ENCODE results near the gene ALKBH3. TPM values are rescaled to one million over a fixed set of nuclear protein-coding genes. Genes with fewer than 3 reads are reported as not detected.

The ALKBH3 gene
- total RNA-seq, 1 donor from 2014 or later: 27.3 TPM

- H3K4me3 ChIP-seq (ENCODE audit: low read depth, low read length): no peak overlapping the region
- no peak for DNase-seq (ENCODE audit: low read depth)
- TF ChIP-seq, protein P1, sequence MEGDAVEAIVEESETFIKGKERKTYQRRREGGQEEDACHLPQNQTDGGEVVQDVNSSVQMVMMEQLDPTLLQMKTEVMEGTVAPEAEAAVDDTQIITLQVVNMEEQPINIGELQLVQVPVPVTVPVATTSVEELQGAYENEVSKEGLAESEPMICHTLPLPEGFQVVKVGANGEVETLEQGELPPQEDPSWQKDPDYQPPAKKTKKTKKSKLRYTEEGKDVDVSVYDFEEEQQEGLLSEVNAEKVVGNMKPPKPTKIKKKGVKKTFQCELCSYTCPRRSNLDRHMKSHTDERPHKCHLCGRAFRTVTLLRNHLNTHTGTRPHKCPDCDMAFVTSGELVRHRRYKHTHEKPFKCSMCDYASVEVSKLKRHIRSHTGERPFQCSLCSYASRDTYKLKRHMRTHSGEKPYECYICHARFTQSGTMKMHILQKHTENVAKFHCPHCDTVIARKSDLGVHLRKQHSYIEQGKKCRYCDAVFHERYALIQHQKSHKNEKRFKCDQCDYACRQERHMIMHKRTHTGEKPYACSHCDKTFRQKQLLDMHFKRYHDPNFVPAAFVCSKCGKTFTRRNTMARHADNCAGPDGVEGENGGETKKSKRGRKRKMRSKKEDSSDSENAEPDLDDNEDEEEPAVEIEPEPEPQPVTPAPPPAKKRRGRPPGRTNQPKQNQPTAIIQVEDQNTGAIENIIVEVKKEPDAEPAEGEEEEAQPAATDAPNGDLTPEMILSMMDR (conservative IDR thresholded peaks at IDR 0.05; ENCODE audit: low read depth, low read length): no peak
Observed at GRCh38 chr11:43903078-43903477, 22.4 kb downstream of the ALKBH3 start.

DNA sequence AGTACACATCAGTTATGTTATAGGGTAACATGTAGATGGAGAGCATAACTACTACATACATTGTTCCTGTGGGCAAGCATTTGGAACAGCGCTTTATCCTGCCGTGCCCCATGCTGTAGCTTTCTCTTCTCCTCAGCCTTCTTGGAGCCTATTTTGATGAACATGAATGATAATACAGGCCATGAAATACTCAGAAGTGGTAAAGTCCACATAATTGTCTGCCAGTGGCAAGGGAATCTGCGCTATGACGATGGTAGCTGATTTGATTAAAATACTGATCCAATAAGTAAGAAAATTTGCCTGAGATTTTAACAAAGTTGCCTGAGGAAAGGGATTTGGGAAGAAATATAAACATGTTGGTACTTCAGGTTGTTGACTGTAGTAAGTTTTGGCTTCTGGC, 23.3 kb downstream of the ALKBH3 start:
- TF ChIP-seq, protein P1 (conservative IDR thresholded peaks at IDR 0.05; ENCODE audit: low read depth, low read length): no peak
- H3K4me3 ChIP-seq (ENCODE audit: low read depth, low read length): no peak overlapping the region
- DNase-seq (ENCODE audit: low read depth): no peak

- DNase-seq (ENCODE audit: low read depth): no peak
- TF ChIP-seq, protein P1 (conservative IDR thresholded peaks at IDR 0.05; ENCODE audit: low read depth, low read length): no peak
- H3K4me3 ChIP-seq (ENCODE audit: low read depth, low read length): no peak overlapping the region
Observed at GRCh38 chr11:43904742-43905535, 24.3 kb downstream of the ALKBH3 start.

GRCh38 chr11:43905813-43906241, 25.2 kb downstream of the ALKBH3 start:
- TF ChIP-seq, protein P1 (conservative IDR thresholded peaks at IDR 0.05; ENCODE audit: low read depth, low read length): no peak
- H3K4me3 ChIP-seq (ENCODE audit: low read depth, low read length): no peak overlapping the region
- DNase-seq (ENCODE audit: low read depth): no peak

GRCh38 chr11:43907028-43907975, 26.7 kb downstream of the ALKBH3 start:
- H3K4me3 ChIP-seq (ENCODE audit: low read depth, low read length): no peak overlapping the region
- TF ChIP-seq, protein P1 (conservative IDR thresholded peaks at IDR 0.05; ENCODE audit: low read depth, low read length): no peak
- no peak for DNase-seq (ENCODE audit: low read depth)

DNA sequence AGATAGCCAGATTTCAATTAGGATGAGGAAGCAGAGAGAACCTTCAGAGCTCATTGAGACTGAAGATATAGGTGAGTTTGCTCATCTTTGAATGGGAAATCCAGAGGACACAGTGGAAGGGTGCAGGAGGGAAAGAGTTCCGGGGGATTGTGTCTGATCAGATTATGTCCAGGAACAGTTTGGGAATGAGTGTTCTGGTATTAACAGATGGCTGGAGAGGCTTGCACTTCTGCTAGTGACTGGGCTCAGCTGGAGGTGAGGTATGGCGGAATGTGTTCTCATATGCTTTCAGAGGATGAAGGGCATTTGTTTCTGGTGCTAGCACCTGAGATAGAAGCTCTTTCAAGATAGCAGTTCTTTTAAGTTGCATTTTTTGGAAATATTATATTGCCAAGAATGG, 27.6 kb downstream of the ALKBH3 start:
- no peak for DNase-seq (ENCODE audit: low read depth)
- TF ChIP-seq, protein P1 (conservative IDR thresholded peaks at IDR 0.05; ENCODE audit: low read depth, low read length): no peak
- H3K4me3 ChIP-seq (ENCODE audit: low read depth, low read length): no peak overlapping the region

Measured in epithelial cell of proximal tubule (primary cell).